ENCODE measurements around the gene C5orf46. TPM values are rescaled to one million over a fixed set of nuclear protein-coding genes. Genes with fewer than 3 reads are reported as not detected.
A peak's percentile ranks its signal among the peaks of the same experiment; 100 is the strongest.
"Not testable (repeated sequence)": the region's sequence is repeated elsewhere in the genome, so short reads cannot be mapped to it uniquely, and the experiment has no call there.

C5orf46 gene
- total RNA-seq, 1 experiment from 2014 or later, result not detected

DNA sequence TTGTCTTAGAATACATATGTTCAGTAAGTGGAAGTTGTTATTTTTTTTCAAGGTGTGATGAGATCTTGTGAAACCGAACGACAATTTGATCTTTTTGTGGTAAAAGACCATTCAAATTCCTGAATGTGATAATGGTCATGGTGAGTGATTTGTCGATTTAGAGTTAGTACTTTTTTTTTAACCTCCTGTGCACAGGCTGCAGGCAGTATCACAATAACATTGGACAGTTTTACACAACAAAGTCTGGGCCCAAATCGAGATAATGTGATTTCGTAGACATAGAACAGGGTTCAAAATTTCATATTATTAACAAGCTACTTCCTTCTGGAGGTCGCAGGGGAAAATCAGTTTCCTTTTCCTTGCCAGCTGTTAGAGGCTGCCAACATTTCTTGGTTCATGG lies 48.6 kb upstream of the C5orf46 start:
- TF ChIP-seq CDX4 (CRISPR knock-in tag; IDR thresholded peaks at IDR 0.05; ENCODE audit: borderline replicate concordance), result no peak
- no peak for TF ChIP-seq ZNF138 (CRISPR knock-in tag; conservative IDR thresholded peaks at IDR 0.05)
- TF ChIP-seq, protein P1, sequence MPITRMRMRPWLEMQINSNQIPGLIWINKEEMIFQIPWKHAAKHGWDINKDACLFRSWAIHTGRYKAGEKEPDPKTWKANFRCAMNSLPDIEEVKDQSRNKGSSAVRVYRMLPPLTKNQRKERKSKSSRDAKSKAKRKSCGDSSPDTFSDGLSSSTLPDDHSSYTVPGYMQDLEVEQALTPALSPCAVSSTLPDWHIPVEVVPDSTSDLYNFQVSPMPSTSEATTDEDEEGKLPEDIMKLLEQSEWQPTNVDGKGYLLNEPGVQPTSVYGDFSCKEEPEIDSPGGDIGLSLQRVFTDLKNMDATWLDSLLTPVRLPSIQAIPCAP (CRISPR knock-in tag; IDR thresholded peaks at IDR 0.05), result no peak
- TF ChIP-seq ZNF263 (CRISPR knock-in tag; IDR thresholded peaks at IDR 0.05; ENCODE audit: low read depth), result no peak
- no peak for TF ChIP-seq NR1H2 (CRISPR knock-in tag; IDR thresholded peaks at IDR 0.05)
- TF ChIP-seq, protein P2, sequence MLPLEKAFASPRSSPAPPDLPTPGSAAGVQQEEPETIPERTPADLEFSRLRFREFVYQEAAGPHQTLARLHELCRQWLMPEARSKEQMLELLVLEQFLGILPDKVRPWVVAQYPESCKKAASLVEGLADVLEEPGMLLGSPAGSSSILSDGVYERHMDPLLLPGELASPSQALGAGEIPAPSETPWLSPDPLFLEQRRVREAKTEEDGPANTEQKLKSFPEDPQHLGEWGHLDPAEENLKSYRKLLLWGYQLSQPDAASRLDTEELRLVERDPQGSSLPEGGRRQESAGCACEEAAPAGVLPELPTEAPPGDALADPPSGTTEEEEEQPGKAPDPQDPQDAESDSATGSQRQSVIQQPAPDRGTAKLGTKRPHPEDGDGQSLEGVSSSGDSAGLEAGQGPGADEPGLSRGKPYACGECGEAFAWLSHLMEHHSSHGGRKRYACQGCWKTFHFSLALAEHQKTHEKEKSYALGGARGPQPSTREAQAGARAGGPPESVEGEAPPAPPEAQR (CRISPR knock-in tag; IDR thresholded peaks at IDR 0.05), result no peak
- no peak overlapping the region for H3K27ac Mint-ChIP-seq
- DNase-seq (ENCODE audit: low spot score) (no peak), ATAC-seq (no peak)
- no peaks in the 10 kb centered on the region for H3K27me3 Mint-ChIP-seq (ENCODE audit: low read depth)
- H3K9me3 Mint-ChIP-seq, result peaks cover 5% of the 10 kb centered on the region; the same call in 1 of the 2 replicates
- ChIA-PET POLR2A (no interaction called here), CTCF (no interaction called here)
- H3K4me1 Mint-ChIP-seq, result peaks cover 7% of the 10 kb centered on the region
- no peak overlapping the region for H3K4me3 Mint-ChIP-seq
- peaks cover 13% of the 10 kb centered on the region for H3K36me3 Mint-ChIP-seq

- ChIA-PET CTCF (interaction anchor here (0.6 to 1.0 kb wide), 6 partner anchors 8 to 176 kb away, joined by 3 to 7 read pairs (median 4); no protein-coding TSS in a partner anchor), POLR2A (no interaction called here)
- TF ChIP-seq, protein P3, sequence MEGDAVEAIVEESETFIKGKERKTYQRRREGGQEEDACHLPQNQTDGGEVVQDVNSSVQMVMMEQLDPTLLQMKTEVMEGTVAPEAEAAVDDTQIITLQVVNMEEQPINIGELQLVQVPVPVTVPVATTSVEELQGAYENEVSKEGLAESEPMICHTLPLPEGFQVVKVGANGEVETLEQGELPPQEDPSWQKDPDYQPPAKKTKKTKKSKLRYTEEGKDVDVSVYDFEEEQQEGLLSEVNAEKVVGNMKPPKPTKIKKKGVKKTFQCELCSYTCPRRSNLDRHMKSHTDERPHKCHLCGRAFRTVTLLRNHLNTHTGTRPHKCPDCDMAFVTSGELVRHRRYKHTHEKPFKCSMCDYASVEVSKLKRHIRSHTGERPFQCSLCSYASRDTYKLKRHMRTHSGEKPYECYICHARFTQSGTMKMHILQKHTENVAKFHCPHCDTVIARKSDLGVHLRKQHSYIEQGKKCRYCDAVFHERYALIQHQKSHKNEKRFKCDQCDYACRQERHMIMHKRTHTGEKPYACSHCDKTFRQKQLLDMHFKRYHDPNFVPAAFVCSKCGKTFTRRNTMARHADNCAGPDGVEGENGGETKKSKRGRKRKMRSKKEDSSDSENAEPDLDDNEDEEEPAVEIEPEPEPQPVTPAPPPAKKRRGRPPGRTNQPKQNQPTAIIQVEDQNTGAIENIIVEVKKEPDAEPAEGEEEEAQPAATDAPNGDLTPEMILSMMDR (IDR thresholded peaks at IDR 0.05), result peak; percentile 42
- TF ChIP-seq ZNF396 (CRISPR knock-in tag; IDR thresholded peaks at IDR 0.05; ENCODE audit: borderline replicate concordance), result no peak
- no peak for DNase-seq (ENCODE audit: low spot score)
- H3K4me1 Mint-ChIP-seq, result peaks cover 17% of the 10 kb centered on the region
- peaks cover 7% of the 10 kb centered on the region; the same call in 1 of the 2 replicates for H3K9me3 Mint-ChIP-seq
- no peaks in the 10 kb centered on the region for H3K27me3 Mint-ChIP-seq (ENCODE audit: low read depth)
- H3K27ac Mint-ChIP-seq, result no peak overlapping the region; the same call in 1 of the 2 replicates
- ATAC-seq, result peak; percentile 71
- no peak overlapping the region for H3K4me3 Mint-ChIP-seq
- H3K36me3 Mint-ChIP-seq, result peaks cover 3% of the 10 kb centered on the region; the same call in 1 of the 2 replicates
These were observed 43.6 kb upstream of the C5orf46 start for GRCh38 chr5:147949711-147950573.

GRCh38 chr5:147946658-147947274 lies 40.4 kb upstream of the C5orf46 start:
- CTCF ChIA-PET, result interaction anchor here (1.5 kb wide), 1 partner anchor 784 kb away, joined by 4 read pairs; no protein-coding TSS in a partner anchor

DNA sequence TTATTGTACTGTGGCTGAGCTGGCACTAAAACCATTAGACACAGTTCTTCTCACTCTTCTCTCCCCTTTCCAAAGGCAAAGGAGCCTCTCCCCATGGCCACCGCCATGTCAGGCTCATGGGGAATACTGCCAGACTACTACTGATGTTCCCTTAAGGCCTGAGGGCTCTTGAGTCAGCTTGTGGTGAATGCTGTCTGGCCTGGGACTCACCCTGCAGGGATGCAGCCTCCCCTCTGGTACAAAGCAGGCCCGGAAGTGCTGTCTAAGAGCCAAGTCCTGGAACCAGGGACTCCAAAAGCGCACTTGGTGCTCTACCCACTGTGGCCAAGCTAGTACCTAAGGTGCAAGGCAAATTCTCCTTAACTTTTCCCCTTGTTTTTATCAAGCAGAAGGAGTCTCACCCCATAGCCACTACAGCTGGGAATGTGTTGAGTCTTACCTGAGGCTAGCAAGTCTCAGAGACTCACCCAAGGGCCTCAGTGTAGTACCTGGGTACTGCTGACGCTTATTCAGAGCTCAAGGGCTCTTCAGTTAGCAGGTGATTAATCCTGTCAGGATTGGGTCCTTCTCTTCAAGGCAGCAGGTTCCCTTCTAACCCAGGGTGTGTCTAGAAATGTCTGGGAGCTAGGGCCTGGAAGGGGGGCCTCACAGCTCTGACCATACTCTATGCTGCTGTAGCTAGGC lies 33.2 kb upstream of the C5orf46 start:
- H3K36me3 Mint-ChIP-seq, result peaks cover 3% of the 10 kb centered on the region; the same call in 1 of the 2 replicates
- no peak overlapping the region for H3K27ac Mint-ChIP-seq
- POLR2A ChIA-PET, result no interaction called here
- H3K4me1 Mint-ChIP-seq, result 0 out of 2 replicates have a peak, but pooled peaks cover 5% of the 10 kb centered on the region
- H3K4me3 Mint-ChIP-seq, result no peak overlapping the region
- ATAC-seq (peak; percentile 20; the same call in 1 of the 2 replicates), DNase-seq (ENCODE audit: low spot score) (no peak)
- H3K9me3 Mint-ChIP-seq, result peaks cover 4% of the 10 kb centered on the region; the same call in 1 of the 2 replicates
- CTCF ChIA-PET, result interaction anchor here (1.5 kb wide), 1 partner anchor 53 kb away, joined by 4 read pairs; no protein-coding TSS in a partner anchor
- H3K27me3 Mint-ChIP-seq (ENCODE audit: low read depth), result no peaks in the 10 kb centered on the region; the same call in 1 of the 2 replicates
- TF ChIP-seq, protein P4, sequence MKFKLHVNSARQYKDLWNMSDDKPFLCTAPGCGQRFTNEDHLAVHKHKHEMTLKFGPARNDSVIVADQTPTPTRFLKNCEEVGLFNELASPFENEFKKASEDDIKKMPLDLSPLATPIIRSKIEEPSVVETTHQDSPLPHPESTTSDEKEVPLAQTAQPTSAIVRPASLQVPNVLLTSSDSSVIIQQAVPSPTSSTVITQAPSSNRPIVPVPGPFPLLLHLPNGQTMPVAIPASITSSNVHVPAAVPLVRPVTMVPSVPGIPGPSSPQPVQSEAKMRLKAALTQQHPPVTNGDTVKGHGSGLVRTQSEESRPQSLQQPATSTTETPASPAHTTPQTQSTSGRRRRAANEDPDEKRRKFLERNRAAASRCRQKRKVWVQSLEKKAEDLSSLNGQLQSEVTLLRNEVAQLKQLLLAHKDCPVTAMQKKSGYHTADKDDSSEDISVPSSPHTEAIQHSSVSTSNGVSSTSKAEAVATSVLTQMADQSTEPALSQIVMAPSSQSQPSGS (CRISPR knock-in tag; IDR thresholded peaks at IDR 0.05; ENCODE audit: borderline replicate concordance, low read depth), result no peak
- TF ChIP-seq NR2C2 (CRISPR knock-in tag; IDR thresholded peaks at IDR 0.05) (no peak), NFE2L1 (CRISPR knock-in tag; IDR thresholded peaks at IDR 0.05) (no peak), JAZF1 (CRISPR knock-in tag; IDR thresholded peaks at IDR 0.05) (no peak), CDX4 (CRISPR knock-in tag; IDR thresholded peaks at IDR 0.05; ENCODE audit: borderline replicate concordance) (no peak), KAT7 (CRISPR knock-in tag; IDR thresholded peaks at IDR 0.05; ENCODE audit: borderline replicate concordance) (no peak)
- TF ChIP-seq, protein P3 (IDR thresholded peaks at IDR 0.05), result no peak

More at GRCh38 chr5:147946658-147947274, 40.4 kb upstream of the C5orf46 start:
- H3K36me3 Mint-ChIP-seq; H3K27me3 Mint-ChIP-seq (ENCODE audit: low read depth); ATAC-seq; POLR2A ChIA-PET: not testable (repeated sequence)
- H3K9me3 Mint-ChIP-seq, result peaks cover 11% of the 10 kb centered on the region; the same call in 1 of the 2 replicates
- H3K27ac Mint-ChIP-seq, result peak overlapping the region; percentile 99
- DNase-seq (ENCODE audit: low spot score), result peak; percentile 26
- peak overlapping the region; percentile 89 for H3K4me3 Mint-ChIP-seq
- peaks cover 17% of the 10 kb centered on the region for H3K4me1 Mint-ChIP-seq

Data from WTC11 (cell line).